ENCODE results near the gene FKRP. TPM values are rescaled to one million over a fixed set of nuclear protein-coding genes. Genes with fewer than 3 reads are reported as not detected.
A peak's percentile ranks its signal among the peaks of the same experiment; 100 is the strongest.
"Not testable (repeated sequence)": the region's sequence is repeated elsewhere in the genome, so short reads cannot be mapped to it uniquely, and the experiment has no call there.

Gene FKRP, protein sequence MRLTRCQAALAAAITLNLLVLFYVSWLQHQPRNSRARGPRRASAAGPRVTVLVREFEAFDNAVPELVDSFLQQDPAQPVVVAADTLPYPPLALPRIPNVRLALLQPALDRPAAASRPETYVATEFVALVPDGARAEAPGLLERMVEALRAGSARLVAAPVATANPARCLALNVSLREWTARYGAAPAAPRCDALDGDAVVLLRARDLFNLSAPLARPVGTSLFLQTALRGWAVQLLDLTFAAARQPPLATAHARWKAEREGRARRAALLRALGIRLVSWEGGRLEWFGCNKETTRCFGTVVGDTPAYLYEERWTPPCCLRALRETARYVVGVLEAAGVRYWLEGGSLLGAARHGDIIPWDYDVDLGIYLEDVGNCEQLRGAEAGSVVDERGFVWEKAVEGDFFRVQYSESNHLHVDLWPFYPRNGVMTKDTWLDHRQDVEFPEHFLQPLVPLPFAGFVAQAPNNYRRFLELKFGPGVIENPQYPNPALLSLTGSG
- 10 to 100 TPM; 14.8 to 27.3 (median 19.4) TPM for polyA plus RNA-seq (ENCODE audit: insufficient read length in 4 of 4)

DNA sequence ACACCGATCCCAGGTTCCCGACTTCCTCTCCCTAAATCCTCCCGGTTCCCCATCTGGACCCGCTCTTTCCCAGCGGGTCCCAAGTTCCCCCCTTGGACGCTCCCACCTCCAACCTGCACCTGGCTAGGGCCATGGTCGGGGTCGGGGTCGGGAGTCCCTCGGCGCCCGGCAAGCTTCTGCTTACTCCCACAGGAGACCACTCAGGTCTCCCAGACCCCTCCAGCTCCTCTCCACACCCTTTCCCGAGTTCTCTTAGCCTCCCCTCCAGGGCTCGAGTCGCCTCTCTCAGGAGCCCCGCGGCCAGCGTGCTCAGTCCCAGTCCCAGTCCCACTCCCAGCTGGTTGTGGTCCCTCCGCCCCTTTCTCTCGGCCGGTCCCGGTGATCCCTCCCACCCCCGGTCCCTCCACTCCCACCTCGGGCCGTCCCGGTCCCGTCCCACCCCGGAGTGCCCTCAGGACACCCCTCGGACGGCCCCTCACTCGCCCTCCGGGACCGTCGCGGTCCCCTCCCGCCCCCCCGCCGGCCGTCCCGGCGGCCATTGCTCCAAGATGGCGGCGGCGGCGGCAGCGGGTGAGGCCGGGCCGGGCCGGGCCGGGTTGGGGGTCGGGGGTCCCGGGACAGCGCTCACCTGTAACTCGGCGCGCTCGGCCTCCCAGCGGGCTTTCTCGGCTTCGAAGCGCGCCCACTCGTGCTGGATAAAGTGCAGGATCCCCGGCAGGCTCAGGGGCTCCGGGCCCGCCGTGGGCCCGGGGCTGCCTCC lies at the start of gene FKRP:
FKRP (plus strand) TSS at position 537 of the 760 bp plus-strand sequence. CDS start 9,394 bp downstream, outside the sequence.
- DNase-seq (ENCODE audit: low read depth in 4 of 4, low spot score in 3 of 4), result no peak

GRCh38 chr19:46696866-46697203 lies 49.0 kb upstream of the FKRP start:
- no peak for DNase-seq (ENCODE audit: low read depth in 4 of 4, low spot score in 3 of 4)

DNA sequence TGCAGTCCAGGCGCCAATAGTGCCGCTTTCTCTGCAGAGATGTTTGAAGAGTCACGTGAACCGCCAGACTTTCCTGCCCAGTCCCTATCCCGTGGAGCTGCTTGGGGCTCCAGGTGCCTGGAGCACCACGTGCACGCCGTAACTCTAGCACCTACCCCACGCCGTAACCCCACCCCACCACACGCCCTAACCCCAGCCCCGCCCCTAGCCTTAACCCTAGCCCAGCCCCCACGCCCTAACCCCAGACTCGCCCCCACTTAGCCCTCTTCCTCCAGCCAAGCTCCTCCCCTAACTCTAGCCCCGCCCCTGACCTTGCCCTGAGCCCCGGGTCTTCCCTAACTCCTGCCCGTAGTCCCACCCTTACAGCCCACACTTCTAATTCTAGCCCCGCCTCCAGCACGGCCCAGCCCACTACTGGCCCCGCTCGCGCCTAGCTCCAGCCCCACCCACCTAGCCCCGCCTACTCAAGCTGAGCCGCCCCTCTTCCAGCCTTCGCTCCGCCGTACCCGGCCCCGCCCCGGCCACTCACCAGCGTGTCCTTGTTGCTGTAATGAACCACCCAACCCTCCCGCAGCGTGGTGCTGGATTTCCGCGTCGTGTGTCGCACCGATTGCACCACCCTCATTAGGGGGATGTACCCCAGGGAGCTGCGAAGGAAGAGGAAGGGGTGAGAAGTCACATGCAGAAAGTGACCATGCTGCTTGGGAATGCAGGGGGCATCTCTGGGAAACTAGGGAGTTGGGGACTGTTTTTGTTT lies 48.5 kb upstream of the FKRP start:
- peak in 3 of 4 donors; percentile 60 to 69 (median 67) for DNase-seq (ENCODE audit: low read depth in 4 of 4, low spot score in 3 of 4)

DNA sequence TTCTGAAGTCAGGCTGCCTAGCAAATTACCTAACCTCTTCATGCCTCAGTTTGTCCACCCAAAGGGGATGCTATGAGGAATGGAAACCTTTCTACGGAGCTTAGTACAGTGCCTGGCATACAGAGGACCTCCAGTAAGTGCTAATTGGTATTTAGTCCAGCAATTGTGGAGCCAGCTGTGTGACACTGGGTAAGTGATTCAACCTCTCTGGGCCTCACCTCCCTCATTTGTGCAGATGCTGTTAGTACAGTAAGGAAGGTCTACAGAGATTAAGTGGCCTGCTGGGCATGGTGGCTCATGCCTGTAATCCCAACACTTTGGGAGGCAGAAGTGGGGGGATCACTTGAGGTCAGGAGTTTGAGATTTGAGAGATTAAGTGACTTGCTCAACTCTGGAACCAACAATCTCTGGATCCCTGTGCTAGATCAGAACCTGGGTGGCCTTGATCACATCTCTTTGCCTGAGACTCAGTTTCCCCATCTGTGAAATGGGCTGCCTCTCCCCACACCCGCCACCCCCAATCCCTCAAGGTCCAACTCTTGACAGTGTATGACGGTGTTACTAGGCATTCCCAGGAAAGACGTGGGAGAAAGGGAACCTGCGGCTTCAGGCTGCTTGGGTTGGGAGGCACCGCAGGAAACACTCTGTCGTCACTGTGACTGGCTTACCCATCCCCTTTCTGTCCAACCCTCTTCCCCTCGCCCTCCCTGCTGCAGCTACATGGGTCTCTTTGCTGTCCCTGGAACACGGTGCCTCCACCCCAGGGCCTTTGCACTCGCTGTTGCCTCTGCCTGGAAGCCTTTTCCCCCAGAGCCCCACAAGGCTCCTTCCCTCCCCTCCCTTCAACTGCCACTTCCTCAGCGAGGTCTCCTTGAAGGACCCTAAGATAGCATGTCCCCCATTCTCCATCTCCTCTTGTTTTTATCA lies 47.2 kb upstream of the FKRP start:
- DNase-seq (ENCODE audit: low read depth in 4 of 4, low spot score in 3 of 4), result no peak

GRCh38 chr19:46700704-46701103 lies 45.2 kb upstream of the FKRP start:
- DNase-seq (ENCODE audit: low read depth in 4 of 4, low spot score in 3 of 4), result no peak

- DNase-seq (ENCODE audit: low read depth in 4 of 4, low spot score in 3 of 4), result no peak
Observed at GRCh38 chr19:46704379-46705076, 41.3 kb upstream of the FKRP start.

DNA sequence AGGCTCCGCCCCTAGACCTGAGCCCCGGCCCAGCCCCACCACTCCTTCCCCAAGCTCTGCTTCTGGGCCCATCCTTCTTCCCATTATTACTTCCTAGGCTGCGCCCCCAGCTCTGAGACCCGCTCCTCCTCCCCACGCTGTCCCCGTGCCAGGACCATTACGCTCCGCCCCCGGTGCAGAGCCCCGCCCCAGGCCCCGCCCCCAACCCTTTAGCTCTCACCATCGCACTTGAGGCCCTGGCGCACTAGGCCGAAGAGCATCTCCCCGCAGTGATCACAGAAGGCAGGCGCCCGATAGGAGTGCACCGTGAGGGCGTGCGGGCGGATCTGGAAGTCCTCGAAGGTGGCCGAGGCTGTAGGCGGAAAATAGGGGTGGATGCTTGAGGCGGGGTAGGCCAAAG lies 35.2 kb upstream of the FKRP start:
- no peak for DNase-seq (ENCODE audit: low read depth in 4 of 4, low spot score in 3 of 4)

GRCh38 chr19:46712768-46713338 lies 33.0 kb upstream of the FKRP start:
- DNase-seq (ENCODE audit: low read depth in 4 of 4, low spot score in 3 of 4), result not testable (repeated sequence)

DNA sequence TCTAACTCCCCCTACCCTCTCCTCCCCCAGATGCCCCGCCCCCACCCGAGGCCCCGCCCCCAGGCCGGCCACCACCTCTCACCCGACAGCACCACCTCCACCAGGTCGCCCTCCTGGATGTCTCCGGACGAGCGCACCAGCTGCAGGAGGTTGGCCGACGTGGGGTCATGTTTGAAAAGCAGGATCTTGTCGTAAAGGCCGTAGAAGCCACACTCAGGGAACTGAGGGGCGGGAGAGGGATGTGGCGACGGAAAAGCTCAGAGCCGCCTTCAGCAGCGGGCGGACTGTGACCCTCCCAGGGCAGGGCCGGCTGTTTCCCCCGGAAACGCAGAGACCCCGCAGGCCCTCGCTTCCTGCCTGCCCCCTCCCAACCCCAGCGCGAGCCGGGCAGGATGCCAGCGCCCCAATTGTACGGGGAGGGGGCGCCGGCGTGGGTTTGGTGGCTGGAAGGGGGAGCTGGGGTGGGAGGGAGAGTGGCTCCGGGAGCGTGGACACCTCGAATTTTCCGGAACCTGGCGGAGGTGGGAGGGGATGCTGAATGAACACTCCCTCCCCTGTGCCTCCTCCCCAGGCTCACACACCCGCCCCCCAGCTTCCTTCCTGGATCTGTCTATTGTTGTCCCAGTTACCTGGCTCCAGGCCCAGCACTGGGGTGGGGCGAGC lies 31.9 kb upstream of the FKRP start:
- peak; percentile 67 to 78 (median 74) for DNase-seq (ENCODE audit: low read depth in 4 of 4, low spot score in 3 of 4)

- DNase-seq (ENCODE audit: low read depth in 4 of 4, low spot score in 3 of 4), result no peak
Observed at GRCh38 chr19:46714444-46715106, 31.3 kb upstream of the FKRP start.

DNA sequence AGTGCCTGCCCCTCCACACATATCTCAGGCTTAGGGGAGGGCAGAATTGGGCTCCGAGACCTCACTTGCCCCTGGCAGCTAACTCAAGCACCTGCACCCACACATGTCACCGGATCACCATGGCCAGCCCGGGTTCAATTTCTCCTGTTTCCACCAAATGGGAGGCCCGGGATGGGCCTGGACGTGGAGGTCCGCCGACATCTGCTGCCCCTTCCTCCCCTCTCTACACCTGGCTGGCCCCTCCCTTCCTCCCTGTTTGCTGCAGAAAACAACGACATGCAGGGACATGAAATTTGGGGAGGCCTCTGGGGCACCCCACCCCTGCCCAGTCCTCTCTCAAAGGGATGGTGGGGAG lies 30.3 kb upstream of the FKRP start:
- no peak for DNase-seq (ENCODE audit: low read depth in 4 of 4, low spot score in 3 of 4)

GRCh38 chr19:46715975-46716671 lies 29.7 kb upstream of the FKRP start:
- DNase-seq (ENCODE audit: low read depth in 4 of 4, low spot score in 3 of 4), result no peak

GRCh38 chr19:46716672-46717033 lies 29.2 kb upstream of the FKRP start:
- no peak for DNase-seq (ENCODE audit: low read depth in 4 of 4, low spot score in 3 of 4)

GRCh38 chr19:46717034-46717715 lies 28.7 kb upstream of the FKRP start, which contains the start of gene PRKD2:
PRKD2 (minus strand) TSS chr19:46717114; CDS start chr19:46716370, 744 bp downstream.
- peak; percentile 78 to 81 (median 80) for DNase-seq (ENCODE audit: low read depth in 4 of 4, low spot score in 3 of 4)

DNA sequence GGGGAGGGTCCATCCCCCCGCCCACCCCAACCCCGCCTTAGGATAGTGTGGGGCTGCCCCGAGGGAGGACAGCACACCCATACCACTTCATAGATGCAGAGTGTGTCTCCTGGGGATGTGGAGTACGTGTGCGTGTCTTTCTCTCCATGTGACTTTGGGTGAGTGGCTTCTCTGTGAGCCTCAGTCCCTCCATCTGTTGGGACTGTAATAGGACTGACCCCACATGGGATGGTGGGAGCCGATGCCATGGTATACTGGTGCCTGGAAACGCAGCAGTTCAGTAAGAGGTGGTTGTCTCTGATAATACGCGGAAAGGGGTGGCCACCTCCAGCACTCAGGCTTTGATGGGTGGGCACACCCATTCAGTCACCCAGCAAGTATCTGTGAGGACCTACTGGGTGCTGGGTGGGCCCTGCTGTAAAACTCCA lies 28.1 kb upstream of the FKRP start:
- DNase-seq (ENCODE audit: low read depth in 4 of 4, low spot score in 3 of 4), result no peak

- DNase-seq (ENCODE audit: low read depth in 4 of 4, low spot score in 3 of 4), result no peak
Observed at GRCh38 chr19:46718157-46718933, 27.5 kb upstream of the FKRP start.

Measured in left renal pelvis (tissue), 4 donors.